SIG-M5 (cell line): ENCODE measurements around the gene SAC3D1.
"Not testable (repeated sequence)": the region's sequence is repeated elsewhere in the genome, so short reads cannot be mapped to it uniquely, and the experiment has no call there.

Experiments
- DNase-seq: peaks from one replicate; lab custom pipeline; 2025; lab: John Stamatoyannopoulos, UW

The SAC3D1 gene

DNA sequence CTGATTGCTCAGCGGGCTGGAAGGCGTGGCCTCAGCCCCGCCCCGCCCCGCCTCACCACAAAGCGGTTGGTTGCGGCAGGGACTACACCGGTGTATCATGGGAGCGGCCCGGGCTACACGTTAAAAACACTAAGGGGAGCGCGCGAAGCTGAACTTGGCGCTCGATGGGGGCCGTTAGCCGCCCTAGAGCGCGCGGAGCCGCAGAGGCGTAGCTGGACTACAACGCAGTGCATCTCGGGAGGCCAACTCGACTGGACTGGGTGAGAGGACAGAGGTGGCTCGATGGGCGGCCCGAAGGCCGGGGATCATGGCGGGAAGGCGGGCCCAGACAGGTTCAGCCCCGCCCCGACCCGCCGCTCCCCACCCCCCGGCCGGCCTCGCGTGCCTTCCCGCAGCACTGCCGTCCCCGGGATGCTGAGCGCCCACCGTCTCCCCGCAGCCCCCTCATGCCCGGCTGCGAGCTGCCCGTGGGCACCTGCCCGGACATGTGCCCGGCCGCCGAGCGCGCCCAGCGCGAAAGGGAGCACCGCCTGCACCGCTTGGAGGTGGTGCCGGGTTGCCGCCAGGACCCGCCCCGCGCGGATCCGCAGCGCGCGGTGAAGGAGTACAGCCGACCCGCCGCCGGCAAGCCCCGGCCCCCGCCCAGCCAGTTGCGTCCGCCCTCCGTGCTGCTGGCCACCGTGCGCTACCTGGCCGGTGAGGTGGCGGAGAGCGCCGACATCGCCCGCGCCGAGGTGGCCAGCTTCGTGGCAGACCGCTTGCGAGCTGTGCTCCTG is at the start of gene SAC3D1:
Gene SAC3D1 (plus strand): TSS at position 364 of the 776 bp plus-strand sequence. CDS start 83 bp downstream, at position 447.
- DNase-seq, result peak; percentile 77

DNA sequence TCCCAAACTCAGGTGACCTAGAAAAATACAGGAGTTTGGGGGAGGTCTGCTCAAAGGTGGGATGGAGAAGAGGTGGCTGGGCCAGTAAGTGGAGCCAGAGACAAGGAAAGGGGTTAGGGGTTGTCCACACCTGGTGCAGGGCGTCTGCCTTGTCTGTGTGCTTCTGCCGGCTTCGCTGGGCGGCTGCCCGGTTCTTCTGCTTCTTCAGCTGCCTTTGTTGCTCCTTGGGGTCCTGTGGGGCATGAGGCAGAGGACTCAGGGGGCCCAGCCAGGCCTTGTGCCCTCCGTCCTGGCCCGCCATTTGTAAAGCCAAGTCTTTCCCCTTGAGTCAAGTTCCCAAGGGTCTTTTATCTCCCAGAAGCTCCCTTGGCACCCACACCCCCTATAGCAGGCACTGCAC is 46.7 kb upstream of the SAC3D1 start:
- DNase-seq, result no peak

GRCh38 chr11:64996327-64996709 is 44.7 kb upstream of the SAC3D1 start:
- DNase-seq, result no peak

DNA sequence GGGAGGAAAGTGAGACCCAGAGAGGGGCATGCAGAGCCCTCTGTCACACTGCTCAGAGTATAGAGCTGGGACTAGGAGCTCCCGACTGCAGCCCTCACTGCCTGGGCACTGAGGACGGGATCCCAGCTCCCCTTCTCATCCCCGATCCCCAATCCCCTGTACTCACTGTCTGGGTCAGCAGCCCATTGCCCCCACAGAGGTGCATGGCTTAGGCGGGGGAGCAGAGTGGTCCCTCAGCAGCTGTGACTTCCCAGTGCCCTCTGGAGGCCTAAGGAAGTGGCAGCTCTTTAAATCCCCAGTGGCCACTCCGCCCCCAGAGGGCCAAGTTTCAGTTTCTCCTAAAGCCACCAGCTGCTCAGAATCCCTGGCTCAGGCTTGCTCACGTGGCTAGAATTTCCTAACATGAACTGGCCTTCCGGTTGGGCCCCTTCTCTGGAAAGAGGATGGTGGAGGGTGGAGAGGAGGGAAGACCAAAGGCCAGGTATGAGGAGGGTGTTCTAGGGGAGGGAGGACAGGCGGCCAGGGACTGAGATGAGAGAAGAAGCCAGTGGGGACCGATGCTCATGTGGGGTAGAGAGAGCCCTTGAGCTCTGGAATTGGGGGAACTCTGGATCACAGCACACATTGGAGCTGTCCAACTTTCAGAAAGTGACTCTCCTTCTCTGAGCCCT is 44.2 kb upstream of the SAC3D1 start, which contains the start of gene BATF2:
Gene BATF2 (minus strand): TSS at position 262 of the 671 bp plus-strand sequence. CDS start 57 bp downstream, at position 205.
- no peak for DNase-seq

DNA sequence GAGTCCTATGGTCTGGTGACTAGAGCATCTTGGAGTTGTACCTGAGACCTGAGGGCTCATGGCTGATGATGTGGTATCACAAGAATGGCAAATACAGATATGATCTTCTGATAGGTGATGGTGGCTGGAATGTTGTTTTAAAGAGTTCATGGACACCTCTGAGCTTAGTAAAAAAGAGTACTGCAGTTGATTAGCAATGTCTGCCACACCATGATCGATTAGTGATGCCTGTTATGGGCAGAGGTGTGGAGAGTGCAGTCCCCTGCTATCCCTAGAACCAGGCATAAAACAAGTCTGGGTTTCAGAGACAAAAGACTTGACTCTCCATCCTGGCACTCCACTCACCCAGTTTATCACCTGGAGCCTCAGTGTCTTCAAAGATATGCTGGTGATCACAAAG is 42.9 kb upstream of the SAC3D1 start:
- DNase-seq, result no peak

- no peak for DNase-seq
Observed at GRCh38 chr11:64998690-64999431, 42.1 kb upstream of the SAC3D1 start.

DNA sequence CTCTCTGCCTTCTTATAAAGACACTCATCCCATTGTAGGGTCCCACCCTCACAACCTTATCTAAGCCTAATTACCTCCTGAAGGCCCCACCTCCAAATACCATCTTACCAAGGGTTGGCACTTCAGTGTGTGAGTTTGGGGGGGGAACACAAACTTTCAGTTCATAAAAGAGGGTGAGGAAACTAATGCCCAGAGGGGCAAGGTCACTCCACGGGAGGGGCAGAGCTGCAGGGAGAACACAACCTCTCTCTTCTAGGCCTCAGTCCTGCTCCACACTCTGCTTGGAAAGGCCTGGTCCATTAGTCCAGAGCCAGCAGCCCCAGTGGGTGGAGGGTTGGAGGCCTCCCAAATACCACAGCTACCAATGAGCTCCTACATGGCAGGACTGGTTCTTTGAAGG is 41.5 kb upstream of the SAC3D1 start:
- DNase-seq, result no peak

- no peak for DNase-seq
Observed at GRCh38 chr11:65002706-65003105, 38.3 kb upstream of the SAC3D1 start.

- no peak for DNase-seq
Observed at GRCh38 chr11:65003282-65003681, 37.7 kb upstream of the SAC3D1 start.

- DNase-seq, result not testable (repeated sequence)
Observed at GRCh38 chr11:65003968-65004367, 37.0 kb upstream of the SAC3D1 start.

GRCh38 chr11:65008016-65008415 is 33.0 kb upstream of the SAC3D1 start:
- DNase-seq, result no peak

- no peak for DNase-seq
Observed at GRCh38 chr11:65008873-65009272, 32.1 kb upstream of the SAC3D1 start.

GRCh38 chr11:65013130-65013887 is 27.7 kb upstream of the SAC3D1 start:
- DNase-seq, result peak; percentile 12

- DNase-seq, result no peak
Observed at GRCh38 chr11:65013888-65014725, 26.9 kb upstream of the SAC3D1 start, which contains the start of gene ARL2. ARL2 (plus strand) TSS chr11:65014160; CDS start chr11:65014208, 48 bp downstream.

DNA sequence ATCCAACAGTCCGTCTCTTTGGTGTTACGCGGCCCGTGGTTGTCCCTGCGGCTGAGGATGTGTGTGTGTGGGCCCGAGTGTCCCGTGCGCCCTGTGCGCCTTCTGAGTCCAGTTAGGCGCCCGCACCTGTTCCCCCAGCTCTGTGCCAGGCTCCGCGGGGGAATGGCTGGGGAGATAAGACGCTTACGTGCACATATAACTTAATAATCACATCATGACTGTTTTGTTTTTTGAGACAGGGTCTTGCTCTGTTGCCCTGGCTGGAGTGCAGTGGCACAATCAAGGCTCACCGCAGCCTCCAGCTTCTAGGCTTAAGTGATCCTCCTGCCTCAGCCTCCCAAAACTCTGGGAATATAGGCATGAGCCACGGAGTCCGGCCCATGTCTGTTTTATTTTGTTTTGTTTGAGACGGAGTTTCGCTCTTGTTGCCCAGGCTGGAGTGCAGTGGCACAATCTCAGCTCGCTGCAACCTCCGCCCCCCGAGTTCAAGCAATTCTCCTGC is 26.2 kb upstream of the SAC3D1 start:
- no peak for DNase-seq

DNA sequence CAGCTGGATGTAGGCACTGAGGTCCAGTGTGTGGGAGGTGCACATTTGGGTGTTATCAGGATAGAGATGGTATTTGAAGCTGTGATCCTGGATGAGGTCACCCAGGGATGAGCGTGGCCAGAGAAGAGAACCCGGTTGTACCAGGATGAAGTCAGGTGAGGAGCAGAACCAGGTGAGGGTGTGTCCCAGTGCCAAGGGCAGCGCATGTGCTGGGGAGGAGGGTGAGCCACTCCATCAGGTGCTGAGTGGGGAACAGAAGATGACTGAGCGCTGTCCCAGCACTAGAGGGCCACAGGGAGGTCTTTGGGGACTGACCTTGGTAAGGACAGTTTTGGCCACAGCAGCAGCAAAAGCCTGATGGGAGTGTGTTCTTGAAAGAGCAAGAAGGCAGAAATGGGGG is 24.3 kb upstream of the SAC3D1 start:
- DNase-seq, result no peak

- no peak for DNase-seq
Observed at GRCh38 chr11:65017937-65018336, 23.1 kb upstream of the SAC3D1 start.

DNA sequence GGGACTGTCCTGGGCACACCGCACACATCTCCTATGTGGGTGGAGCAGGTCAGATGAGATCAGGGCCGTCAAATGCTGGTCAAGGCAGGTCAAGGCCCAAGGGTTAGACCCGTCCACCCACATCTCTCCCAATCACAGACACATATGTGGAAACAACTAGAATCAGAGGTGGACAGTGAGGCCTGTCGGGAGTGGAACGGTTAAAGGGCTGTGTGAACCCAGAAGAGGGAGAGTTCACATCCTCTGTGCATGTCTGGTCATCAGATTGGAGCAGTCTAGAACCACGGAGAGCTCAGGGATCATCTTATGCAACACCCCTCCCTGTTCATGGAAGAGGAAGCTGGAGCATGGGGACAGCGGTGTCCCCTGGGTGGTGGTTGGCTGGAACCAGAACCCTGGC is 21.2 kb upstream of the SAC3D1 start:
- DNase-seq, result no peak

DNA sequence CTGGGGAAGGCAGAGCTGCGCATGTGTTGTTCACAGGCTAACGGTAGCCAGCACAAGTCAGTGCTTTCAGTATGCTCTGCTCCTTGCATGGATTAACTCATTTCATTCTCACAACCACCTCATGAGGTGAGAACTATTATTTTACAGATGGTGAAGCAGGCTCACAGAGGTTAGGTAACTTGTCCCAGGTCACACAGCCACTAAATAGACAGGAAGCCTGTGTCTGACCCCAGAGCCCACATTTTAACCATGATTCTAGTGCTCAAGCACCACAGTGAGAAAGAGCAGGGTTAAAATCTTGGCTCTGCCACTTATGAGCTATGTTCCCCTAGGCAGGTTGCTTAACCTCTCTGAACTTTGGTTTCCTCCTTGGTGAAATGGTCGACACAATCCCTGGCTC is 20.0 kb upstream of the SAC3D1 start:
- no peak for DNase-seq

DNA sequence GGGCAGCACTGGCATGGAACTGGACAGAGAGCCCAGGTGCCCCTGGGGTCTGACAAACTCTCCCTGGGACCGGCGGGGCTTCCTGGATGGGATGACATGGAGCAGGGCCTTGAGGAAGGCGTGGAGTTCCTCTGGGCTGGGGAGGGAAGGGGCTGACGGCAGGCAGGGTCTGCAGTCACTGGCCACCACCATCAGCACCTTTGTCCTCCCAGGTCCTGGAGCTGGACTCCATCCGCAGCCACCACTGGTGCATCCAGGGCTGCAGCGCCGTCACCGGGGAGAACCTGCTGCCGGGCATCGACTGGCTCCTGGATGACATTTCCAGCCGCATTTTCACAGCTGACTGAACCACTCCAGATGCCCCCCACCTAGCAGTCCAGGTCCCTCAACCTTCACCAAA is 19.5 kb upstream of the SAC3D1 start:
- DNase-seq, result no peak

DNA sequence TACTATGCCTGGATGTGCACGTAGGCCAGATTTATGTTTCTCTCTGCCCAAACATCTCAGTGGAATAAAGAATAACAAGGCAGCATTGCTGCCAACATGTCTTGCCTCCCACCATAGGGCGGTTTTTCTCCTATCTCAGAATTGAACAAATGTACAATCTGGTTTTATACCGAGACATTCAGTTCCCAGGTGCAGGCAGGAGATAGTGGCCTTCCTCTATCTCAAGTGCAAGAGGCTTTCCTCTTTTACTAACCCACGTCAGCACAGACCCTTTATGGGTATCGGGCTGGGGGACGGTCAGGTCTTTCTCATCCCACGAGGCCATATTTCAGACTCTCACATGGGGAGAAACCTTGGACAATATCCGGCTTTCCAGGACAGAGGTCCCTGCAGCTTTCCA is 17.5 kb upstream of the SAC3D1 start:
- DNase-seq, result not testable (repeated sequence)
